ENCODE measurements around the gene ZBTB8B. TPM values are rescaled to one million over a fixed set of nuclear protein-coding genes. Genes with fewer than 3 reads are reported as not detected.

Gene ZBTB8B
- total RNA-seq, 4 donors from 2014 or later = 0.06 to 3.6 TPM; not detected in 2

DNA sequence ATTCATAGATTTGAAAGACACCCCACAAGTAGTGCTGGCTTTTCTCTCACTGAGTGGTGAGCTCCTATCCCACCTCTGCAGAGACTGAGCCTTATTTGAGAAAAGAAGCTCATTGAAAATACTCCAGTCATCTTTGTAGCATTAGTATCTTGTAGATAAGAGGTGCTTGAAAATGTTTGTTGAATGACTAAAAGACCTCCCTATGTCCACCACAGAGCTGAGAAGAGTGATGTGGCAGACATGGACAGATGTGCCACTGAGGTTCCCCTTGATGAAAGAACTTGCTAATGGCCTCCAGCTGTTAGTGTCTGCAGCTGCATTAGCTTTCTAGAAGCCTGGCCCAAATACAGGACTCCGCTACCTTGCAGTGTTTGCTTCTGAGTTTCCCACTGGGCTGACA lies 45.1 kb downstream of the ZBTB8B start:
- no peak overlapping the region for H3K27ac ChIP-seq
- no peaks in the 10 kb centered on the region for H3K4me1 ChIP-seq
- no peak for DNase-seq
- H3K4me3 ChIP-seq = no peak overlapping the region
- no peaks in the 10 kb centered on the region for H3K9me3 ChIP-seq
- no peaks in the 10 kb centered on the region for H3K36me3 ChIP-seq
- H3K27me3 ChIP-seq = no peaks in the 10 kb centered on the region
- intact Hi-C loops (cut with DNase I; ENCODE audit: low total_unique reads) = no loop called here
- TF ChIP-seq, protein P1, sequence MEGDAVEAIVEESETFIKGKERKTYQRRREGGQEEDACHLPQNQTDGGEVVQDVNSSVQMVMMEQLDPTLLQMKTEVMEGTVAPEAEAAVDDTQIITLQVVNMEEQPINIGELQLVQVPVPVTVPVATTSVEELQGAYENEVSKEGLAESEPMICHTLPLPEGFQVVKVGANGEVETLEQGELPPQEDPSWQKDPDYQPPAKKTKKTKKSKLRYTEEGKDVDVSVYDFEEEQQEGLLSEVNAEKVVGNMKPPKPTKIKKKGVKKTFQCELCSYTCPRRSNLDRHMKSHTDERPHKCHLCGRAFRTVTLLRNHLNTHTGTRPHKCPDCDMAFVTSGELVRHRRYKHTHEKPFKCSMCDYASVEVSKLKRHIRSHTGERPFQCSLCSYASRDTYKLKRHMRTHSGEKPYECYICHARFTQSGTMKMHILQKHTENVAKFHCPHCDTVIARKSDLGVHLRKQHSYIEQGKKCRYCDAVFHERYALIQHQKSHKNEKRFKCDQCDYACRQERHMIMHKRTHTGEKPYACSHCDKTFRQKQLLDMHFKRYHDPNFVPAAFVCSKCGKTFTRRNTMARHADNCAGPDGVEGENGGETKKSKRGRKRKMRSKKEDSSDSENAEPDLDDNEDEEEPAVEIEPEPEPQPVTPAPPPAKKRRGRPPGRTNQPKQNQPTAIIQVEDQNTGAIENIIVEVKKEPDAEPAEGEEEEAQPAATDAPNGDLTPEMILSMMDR (IDR thresholded peaks at IDR 0.05) = no peak
- no peak for TF ChIP-seq POLR2A (IDR thresholded peaks at IDR 0.05)

Other genes with a start within 250 kb of the ZBTB8B start
- gene TMEM234, start 242.7 kb upstream of the ZBTB8B start, total RNA-seq = 10 to 100 TPM in 3 of 4 donors, under 1 TPM in 1; 0.59 to 40.8 (median 13.5) TPM
- 100 to 1,000 TPM; 111 to 246 (median 143) TPM for gene EIF3I, start 242.7 kb upstream of the ZBTB8B start, total RNA-seq
- 10 to 100 TPM in 2 of 4 donors, 1 to 10 TPM in 1, not detected in 1; 1.2 to 29.0 (median 13.1) TPM for gene FAM167B, start 217.8 kb upstream of the ZBTB8B start, total RNA-seq
- gene LCK, start 213.8 kb upstream of the ZBTB8B start, total RNA-seq = 1 to 10 TPM in 3 of 4 donors, under 1 TPM in 1; 0.26 to 2.0 (median 1.4) TPM
- 100 to 1,000 TPM in 1 of 4 donors, 10 to 100 TPM in 3; 27.4 to 161 (median 91.2) TPM for gene HDAC1, start 173.0 kb upstream of the ZBTB8B start, total RNA-seq
- 10 to 100 TPM; 14.7 to 93.3 (median 53.0) TPM for gene MARCKSL1, start 128.8 kb upstream of the ZBTB8B start, total RNA-seq
- 10 to 100 TPM in 2 of 4 donors, 1 to 10 TPM in 1, not detected in 1; 5.2 to 20.2 (median 14.4) TPM for gene FAM229A, start 102.6 kb upstream of the ZBTB8B start, total RNA-seq
- 10 to 100 TPM in 1 of 4 donors, under 1 TPM in 1, not detected in 2; 0.35 to 21.3 TPM for gene TSSK3, start 102.5 kb upstream of the ZBTB8B start, total RNA-seq
- gene BSDC1, start 70.6 kb upstream of the ZBTB8B start, total RNA-seq = 10 to 100 TPM; 25.9 to 77.4 (median 65.2) TPM
- 10 to 100 TPM in 3 of 4 donors, 1 to 10 TPM in 1; 4.1 to 42.2 (median 17.2) TPM for gene ZBTB8A, start 74.4 kb downstream of the ZBTB8B start, total RNA-seq
- 10 to 100 TPM in 2 of 4 donors, 1 to 10 TPM in 2; 2.6 to 37.2 (median 13.9) TPM for gene ZBTB8OS, start 185.5 kb downstream of the ZBTB8B start, total RNA-seq
- gene RBBP4, start 186.1 kb downstream of the ZBTB8B start, total RNA-seq = 100 to 1,000 TPM in 3 of 4 donors, 10 to 100 TPM in 1; 76.1 to 258 (median 193) TPM
- 10 to 100 TPM in 3 of 4 donors, 1 to 10 TPM in 1; 4.7 to 61.0 (median 18.1) TPM for gene SYNC, start 237.7 kb downstream of the ZBTB8B start, total RNA-seq

All from uterus (tissue), 4 donors.